ENCODE measurements around the gene SLC4A1.

GRCh38 chr17:44200478-44201155 lies 67.3 kb downstream of the SLC4A1 start:
- TF ChIP-seq CTCF (IDR thresholded peaks at IDR 0.05; ENCODE audit: borderline replicate concordance, extremely low read depth, low read length, poor library complexity, severe bottlenecking) (no peak), EZH2 (IDR thresholded peaks at IDR 0.05; ENCODE audit: borderline replicate concordance, low read depth, low read length, severe bottlenecking) (no peak)

All from DND-41 (cell line).